SK-N-SH (cell line): ENCODE results near the gene ENOX2. TPM values are rescaled to one million over a fixed set of nuclear protein-coding genes. Genes with fewer than 3 reads are reported as not detected.

Experiments
- CTCF ChIA-PET: fragments of 300-600, 350-600 bp; formaldehyde crosslinking; extraction: SDS; loops from one replicate; lab custom pipeline; 2021; lab: Yijun Ruan, JAX
- POLR2A ChIA-PET: fragments of 350-600 bp; sonication (Branson Sonifier 250); formaldehyde crosslinking; extraction: SDS; loops from one replicate; lab custom pipeline; 2020; ENCODE audit warnings: antibody characterized with exemption, inconsistent platforms; lab: Yijun Ruan, JAX
- DNase-seq: peaks from one replicate; pipeline ENCODE4 v3.0.0; 2012
- H2AFZ ChIP-seq: fragments of 200-600 bp; sonication (generic); 2 replicates; pipeline ENCODE4 v1.8.1; 2016; ENCODE audit warnings: antibody characterized with exemption, mild to moderate bottlenecking, low read depth
- H3F3A ChIP-seq: fragments of 200-600 bp; sonication (generic); replicated peaks from 2 replicates; pipeline ENCODE3; 2016; ENCODE audit warnings: antibody characterized with exemption, mild to moderate bottlenecking; ENCODE audit not compliant: insufficient read depth
- H3K27ac ChIP-seq, 2 experiments: fragments of 200-500 bp in 1 of 2; fragments of 200-600 bp in 1 of 2; sonication (Bioruptor generic) in 1 of 2; sonication (generic), shearing (Covaris generic) in 1 of 2; 2 replicates each; pipeline versions ENCODE4 v1.5.1 to v1.6.1; 2014 to 2016; ENCODE audit warnings: low read depth in 2 of 2, inconsistent platforms in 1 of 2, low read length in 1 of 2, mild to moderate bottlenecking in 1 of 2, mixed read lengths in 1 of 2
- H3K27me3 ChIP-seq: fragments of 200-600 bp; sonication (generic), shearing (Covaris generic); 2 replicates; pipeline ENCODE4 v1.6.1; 2016; ENCODE audit warnings: mixed run types; ENCODE audit not compliant: insufficient read depth
- H3K36me3 ChIP-seq, 2 experiments: fragments of 200-500 bp in 1 of 2; fragments of 200-600 bp in 1 of 2; sonication (Bioruptor generic) in 1 of 2; sonication (generic) in 1 of 2; replicated peaks in 1 of 2; 2 replicates each; pipeline versions ENCODE3 to v1.5.1; 2014 to 2016; ENCODE audit warnings: low read length in 1 of 2, mild to moderate bottlenecking in 1 of 2; ENCODE audit not compliant: insufficient read depth in 2 of 2, control insufficient read depth in 1 of 2
- H3K4me1 ChIP-seq, 2 experiments: fragments of 200-500 bp in 1 of 2; fragments of 200-600 bp in 1 of 2; sonication (Bioruptor generic) in 1 of 2; sonication (generic), shearing (Covaris generic) in 1 of 2; 2 replicates each; pipeline versions ENCODE4 v1.5.1 to v1.6.1; 2014 to 2016; ENCODE audit warnings: low read depth in 1 of 2, low read length in 1 of 2, mixed run types in 1 of 2; ENCODE audit not compliant: insufficient read depth in 2 of 2, control insufficient read depth in 1 of 2
- H3K4me2 ChIP-seq: fragments of 200-600 bp; sonication (generic), shearing (Covaris generic); 2 replicates; pipeline ENCODE4 v1.6.1; 2017; ENCODE audit warnings: mixed run types
- H3K4me3 ChIP-seq, 2 experiments: fragments of 200-500 bp in 1 of 2; fragments of 200-600 bp in 1 of 2; sonication (Bioruptor generic) in 1 of 2; sonication (generic), shearing (Covaris generic) in 1 of 2; 2 replicates each; pipeline versions ENCODE4 v1.5.1 to v1.8.1; 2014 to 2016; ENCODE audit warnings: low read depth in 2 of 2, inconsistent platforms in 1 of 2, low read length in 1 of 2, mild to moderate bottlenecking in 1 of 2, mixed read lengths in 1 of 2, moderate library complexity in 1 of 2
- H3K79me2 ChIP-seq: fragments of 200-600 bp; sonication (generic); 2 replicates; pipeline ENCODE4 v1.8.1; 2017; ENCODE audit warnings: mild to moderate bottlenecking; ENCODE audit not compliant: insufficient read depth
- H3K9ac ChIP-seq: fragments of 200-600 bp; sonication (generic); 2 replicates; pipeline ENCODE4 v1.6.1; 2017; ENCODE audit warnings: mixed run types
- H3K9me2 ChIP-seq: fragments of 200-600 bp; sonication (generic); 2 replicates; pipeline ENCODE4 v1.6.1; 2017; ENCODE audit warnings: mixed run types
- H3K9me3 ChIP-seq: fragments of 200-600 bp; sonication (generic); 2 replicates; pipeline ENCODE4 v1.6.1; 2017; ENCODE audit warnings: mixed run types, mild to moderate bottlenecking, moderate library complexity
- H4K20me1 ChIP-seq: fragments of 200-600 bp; sonication (generic); 2 replicates; pipeline ENCODE4 v1.6.1; 2017; ENCODE audit warnings: mild to moderate bottlenecking, mixed run types; ENCODE audit not compliant: insufficient read depth
- CTCF ChIP-seq: fragments of 200-600 bp; sonication (generic); IDR thresholded peaks from 2 replicates; pipeline ENCODE4 v1.6.1; 2017; ENCODE audit warnings: antibody characterized with exemption, mild to moderate bottlenecking, moderate library complexity
- EP300 ChIP-seq, 2 experiments: IDR thresholded peaks; 2 replicates each; pipeline versions ENCODE4 v1.4.0 to v1.6.1; 2012; ENCODE audit warnings: borderline replicate concordance in 1 of 2, low read depth in 1 of 2, low read length in 1 of 2
- GABPA ChIP-seq: IDR thresholded peaks from 2 replicates; pipeline ENCODE4 v1.4.0; 2012; ENCODE audit warnings: low read depth, mild to moderate bottlenecking
- NFIC ChIP-seq: IDR thresholded peaks from 2 replicates; pipeline ENCODE4 v1.4.0; 2012; ENCODE audit warnings: borderline replicate concordance
- PBX3 ChIP-seq: IDR thresholded peaks from 2 replicates; pipeline ENCODE4; 2012
- RAD21 ChIP-seq: IDR thresholded peaks from 2 replicates; pipeline ENCODE4 v1.6.1; 2012; ENCODE audit warnings: mild to moderate bottlenecking, low read length
- RCOR1 ChIP-seq: fragments of 150-350 bp; IDR thresholded peaks from 2 replicates; pipeline ENCODE4 v1.6.1; 2017; ENCODE audit warnings: antibody characterized with exemption, low read length
- REST ChIP-seq: IDR thresholded peaks from 2 replicates; pipeline ENCODE4 v1.6.1; 2012; ENCODE audit warnings: mild to moderate bottlenecking, low read depth, low read length, moderate library complexity
- RXRA ChIP-seq: IDR thresholded peaks from 2 replicates; pipeline ENCODE4 v1.4.0; 2012; ENCODE audit warnings: low read depth, mild to moderate bottlenecking, borderline replicate concordance
- USF2 ChIP-seq: fragments of 150-350 bp; IDR thresholded peaks from 2 replicates; pipeline ENCODE4 v1.6.1; 2017; ENCODE audit warnings: antibody characterized with exemption, low read length, low read depth, borderline replicate concordance
- YY1 ChIP-seq: IDR thresholded peaks from 2 replicates; pipeline ENCODE4 v1.4.0; 2012; ENCODE audit warnings: low read depth, mild to moderate bottlenecking
- ZBTB33 ChIP-seq: IDR thresholded peaks from 2 replicates; pipeline ENCODE4 v1.4.0; 2012; ENCODE audit warnings: low read depth, borderline replicate concordance
- WGBS: methylation state at CpG from one replicate; pipeline ENCODE4 v1.1.6; 2017; ENCODE audit warnings: low lambda C conversion rate; 5-methylcytosine and 5-hydroxymethylcytosine counted together
- polyA plus RNA-seq, 3 experiments: library from polyadenylated mRNA; depleted of rRNA; stranded (reverse); fragments of >200 nt; gene quantifications; 2 replicates each; pipeline ENCODE4 v1.2.3, GENCODE V29; 2012

ENOX2 gene
- polyA plus RNA-seq, 1 of the 3 experiments (the other 2 are of a cell fraction), result 8.8 TPM

- no peak for TF ChIP-seq ZBTB33
- TF ChIP-seq, all 33 proteins: peak for 0
These were observed 174.8 kb downstream of the ENOX2 start (continued) for GRCh38 chrX:130728208-130728607.

- DNase-seq, result no peak
- WGBS, result 30% methylated on average over 3 of the region's 3 CpGs
These were observed 176.3 kb downstream of the ENOX2 start for GRCh38 chrX:130726661-130727060.

More at GRCh38 chrX:130726661-130727060, 176.3 kb downstream of the ENOX2 start:
- Histone ChIP-seq H3K27ac (no peak overlapping the region), H4K20me1 (no peaks in the 10 kb centered on the region), H3K4me3 (no peak overlapping the region), H3K9me2 (no peaks in the 10 kb centered on the region), H3F3A (no peaks in the 10 kb centered on the region), H3K4me2 (no peak overlapping the region), H3K4me1 (no peaks in the 10 kb centered on the region), H3K36me3 (no peaks in the 10 kb centered on the region), H3K79me2 (no peaks in the 10 kb centered on the region), H2AFZ (no peak overlapping the region), H3K9me3 (peaks cover 4% of the 10 kb centered on the region; the same call in 1 of the 2 replicates), H3K27me3 (no peaks in the 10 kb centered on the region), H3K9ac (no peak overlapping the region)
- CTCF ChIA-PET, result no interaction called here
- POLR2A ChIA-PET, result no interaction called here
- TF ChIP-seq PBX3, result no peak
- TF ChIP-seq EP300 (IDR thresholded peaks at IDR 0.05; ENCODE audit: borderline replicate concordance in 1 of 2, low read depth in 1 of 2, low read length in 1 of 2), result no peak
- TF ChIP-seq REST, result no peak
- no peak for TF ChIP-seq GABPA
- TF ChIP-seq RCOR1, result no peak
- TF ChIP-seq YY1, result no peak
- TF ChIP-seq USF2, result no peak
- TF ChIP-seq RXRA, result no peak
- TF ChIP-seq RAD21, result no peak
- TF ChIP-seq NFIC, result no peak
- TF ChIP-seq CTCF, result no peak
